Neuronal stem cell (in vitro differentiated cells): ENCODE results near the gene HGFAC.

ENCODE experiments used
- DNase-seq: peaks from one replicate; pipeline ENCODE4 v3.0.0-alpha.2; 2013; ENCODE audit warnings: low spot score
- H2AFZ ChIP-seq: one replicate; pipeline ENCODE4 v1.6.1; 2013; ENCODE audit warnings: mild to moderate bottlenecking, low read length, inconsistent platforms
- H2AK5ac ChIP-seq: 2 replicates; pipeline ENCODE4 v1.6.1; 2013; ENCODE audit warnings: low read depth, mild to moderate bottlenecking, inconsistent platforms, low read length, moderate library complexity, mixed read lengths
- H2BK120ac ChIP-seq: 2 replicates; pipeline ENCODE4 v1.6.1; 2013; ENCODE audit warnings: low read depth, mild to moderate bottlenecking, inconsistent platforms, low read length, moderate library complexity, mixed read lengths
- H2BK12ac ChIP-seq: one replicate; pipeline ENCODE4 v1.6.1; 2013; ENCODE audit warnings: low read length, inconsistent platforms
- H2BK15ac ChIP-seq: 2 replicates; pipeline ENCODE4 v1.6.1; 2013; ENCODE audit warnings: mild to moderate bottlenecking, low read length, inconsistent platforms, mixed read lengths
- H2BK5ac ChIP-seq: one replicate; pipeline ENCODE4 v1.6.1; 2013; ENCODE audit warnings: inconsistent platforms, mild to moderate bottlenecking, low read length, moderate library complexity
- H3K14ac ChIP-seq: one replicate; pipeline ENCODE4 v1.6.1; 2013; ENCODE audit warnings: low read length, inconsistent platforms
- H3K18ac ChIP-seq: 2 replicates; pipeline ENCODE4 v1.6.1; 2013; ENCODE audit warnings: low read length, inconsistent platforms
- H3K23ac ChIP-seq: 2 replicates; pipeline ENCODE4 v1.6.1; 2013; ENCODE audit warnings: low read depth, mild to moderate bottlenecking, mixed read lengths, low read length, inconsistent platforms; ENCODE audit not compliant: poor library complexity
- H3K27ac ChIP-seq: replicated peaks from 3 replicates; pipeline ENCODE4 v1.5.1; 2013; ENCODE audit warnings: low read length, inconsistent platforms
- H3K27me3 ChIP-seq, 3 experiments: 2 replicates each; pipeline ENCODE4 v1.6.1; 2013; ENCODE audit warnings: low read length in 3 of 3, mild to moderate bottlenecking in 2 of 3, inconsistent platforms in 1 of 3, low read depth in 1 of 3, mixed read lengths in 1 of 3, moderate library complexity in 1 of 3; ENCODE audit not compliant: control insufficient read depth in 3 of 3, insufficient read depth in 3 of 3
- H3K36me3 ChIP-seq, 2 donors: replicated peaks in 1 of 2; 2 replicates each; pipeline ENCODE4 v1.6.1; 2013; ENCODE audit warnings: low read length in 2 of 2; ENCODE audit not compliant: control insufficient read depth in 2 of 2, insufficient read depth in 2 of 2
- H3K4ac ChIP-seq: 2 replicates; pipeline ENCODE4 v1.6.1; 2013; ENCODE audit warnings: inconsistent platforms, mild to moderate bottlenecking, low read length, moderate library complexity
- H3K4me1 ChIP-seq, 2 donors: 1 replicate in 1 of 2; 2 replicates in 1 of 2; pipeline ENCODE4 v1.6.1; 2013; ENCODE audit warnings: low read length in 2 of 2, low read depth in 1 of 2; ENCODE audit not compliant: control insufficient read depth in 2 of 2, insufficient read depth in 1 of 2
- H3K4me2 ChIP-seq: one replicate; pipeline ENCODE4 v1.6.1; 2013; ENCODE audit warnings: mild to moderate bottlenecking, low read length, inconsistent platforms; ENCODE audit not compliant: insufficient read depth, poor library complexity, severe bottlenecking
- H3K4me3 ChIP-seq, 2 donors: 2 replicates each; pipeline ENCODE4 v1.5.1; 2013; ENCODE audit warnings: low read length in 2 of 2, mild to moderate bottlenecking in 2 of 2, inconsistent platforms in 1 of 2, moderate library complexity in 1 of 2
- H3K79me1 ChIP-seq: one replicate; pipeline ENCODE4 v1.6.1; 2013; ENCODE audit warnings: low read depth, mild to moderate bottlenecking, inconsistent platforms, low read length, moderate library complexity
- H3K9ac ChIP-seq: one replicate; pipeline ENCODE4 v1.6.1; 2013; ENCODE audit warnings: mild to moderate bottlenecking, low read depth, low read length, inconsistent platforms; ENCODE audit not compliant: poor library complexity
- H3K9me3 ChIP-seq, 2 donors: replicated peaks in 1 of 2; 2 replicates each; pipeline versions ENCODE3 to v1.6.1; 2013; ENCODE audit warnings: low read length in 2 of 2, mild to moderate bottlenecking in 2 of 2, inconsistent platforms in 1 of 2, low read depth in 1 of 2, mixed read lengths in 1 of 2, moderate library complexity in 1 of 2; ENCODE audit not compliant: control insufficient read depth in 2 of 2, insufficient read depth in 1 of 2
- H4K8ac ChIP-seq: one replicate; pipeline ENCODE4 v1.6.1; 2013; ENCODE audit warnings: low read depth, mild to moderate bottlenecking, inconsistent platforms, low read length, moderate library complexity
- H4K91ac ChIP-seq: one replicate; pipeline ENCODE4 v1.6.1; 2013; ENCODE audit warnings: low read length, low read depth, mild to moderate bottlenecking, inconsistent platforms; ENCODE audit not compliant: poor library complexity
- WGBS, 2 donors: extraction: QIAGEN DNeasy Blood & Tissue Kit; methylation state at CpG; one replicate each; pipeline ENCODE4 v1.1.7; 2013; ENCODE audit warnings: missing lambda C conversion rate in 2 of 2, mixed read lengths in 1 of 2; ENCODE audit not compliant: insufficient read length in 2 of 2, insufficient replicate concordance in 1 of 2; ENCODE audit errors: extremely low coverage in 2 of 2; 5-methylcytosine and 5-hydroxymethylcytosine counted together

HGFAC gene

DNA sequence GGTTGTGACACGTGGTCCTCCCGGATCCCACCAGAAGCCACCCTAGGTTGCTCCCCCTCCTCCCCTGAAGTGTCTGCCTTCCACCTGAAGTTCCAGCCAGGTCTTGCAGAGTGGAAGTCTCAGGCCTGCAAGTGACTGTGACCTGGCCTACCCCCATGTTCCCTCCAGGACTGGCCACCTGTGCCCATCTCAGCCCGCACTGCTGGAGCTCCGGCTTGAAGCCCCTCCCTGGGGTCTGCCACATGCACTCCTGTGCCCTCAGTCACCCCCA is 6.1 kb upstream of the HGFAC start:
- H3K36me3 ChIP-seq: peaks cover 6 to 21% of the 10 kb centered on the region in 2 donors
- peak overlapping the region; percentile 5 for H3K23ac ChIP-seq
- H3K4ac ChIP-seq: peak overlapping the region; percentile 89
- H2BK120ac ChIP-seq: no peak overlapping the region
- peak overlapping the region; percentile 20 for H3K18ac ChIP-seq
- no peak overlapping the region for H3K27ac ChIP-seq
- H3K4me1 ChIP-seq: peaks cover 4 to 10% of the 10 kb centered on the region in 2 donors
- H3K27me3 ChIP-seq: no peaks in the 10 kb centered on the region
- no peak overlapping the region for H3K14ac ChIP-seq
- H3K4me2 ChIP-seq: no peak overlapping the region
- peaks cover 8% of the 10 kb centered on the region for H3K79me1 ChIP-seq
- no peak overlapping the region for H2BK12ac ChIP-seq
- no peak for DNase-seq
- peak overlapping the region; percentile 7 for H2BK15ac ChIP-seq
- no peak overlapping the region for H3K4me3 ChIP-seq
- no peak overlapping the region for H4K8ac ChIP-seq
- H4K91ac ChIP-seq: no peak overlapping the region
- H2AK5ac ChIP-seq: no peak overlapping the region
- no peak overlapping the region for H2AFZ ChIP-seq
- no peaks in the 10 kb centered on the region for H3K9me3 ChIP-seq
- peak overlapping the region; percentile 30 for H3K9ac ChIP-seq
- peak overlapping the region; percentile 53 for H2BK5ac ChIP-seq
- WGBS, 2 donors: no CpG with 5 or more reads among the region's 4 CpGs

GRCh38 chr4:3436048-3436797 is 5.5 kb upstream of the HGFAC start:
- Histone ChIP-seq H2BK15ac (peak overlapping the region; percentile 7), H2BK12ac (no peak overlapping the region), H3K27ac (no peak overlapping the region), H3K27me3 (no peaks in the 10 kb centered on the region), H4K91ac (no peak overlapping the region), H3K36me3 (peaks cover 4 to 16% of the 10 kb centered on the region in 2 donors), H3K9ac (peak overlapping the region; percentile 50), H4K8ac (no peak overlapping the region), H2AK5ac (peak overlapping the region; percentile 74), H2AFZ (no peak overlapping the region), H3K4ac (peak overlapping the region; percentile 37), H3K9me3 (peaks cover 0 to 2% of the 10 kb centered on the region in 2 donors), H3K4me2 (peak overlapping the region; percentile 11), H2BK5ac (peak overlapping the region; percentile 53), H3K4me1 (peaks cover 4 to 10% of the 10 kb centered on the region in 2 donors), H3K4me3 (no peak overlapping the region), H2BK120ac (no peak overlapping the region), H3K79me1 (peaks cover 4% of the 10 kb centered on the region), H3K18ac (peak overlapping the region; percentile 89), H3K14ac (peak overlapping the region; percentile 97), H3K23ac (peak overlapping the region; percentile 5)
- WGBS, 2 donors: no CpG with 5 or more reads among the region's 22 CpGs
- DNase-seq: no peak

DNA sequence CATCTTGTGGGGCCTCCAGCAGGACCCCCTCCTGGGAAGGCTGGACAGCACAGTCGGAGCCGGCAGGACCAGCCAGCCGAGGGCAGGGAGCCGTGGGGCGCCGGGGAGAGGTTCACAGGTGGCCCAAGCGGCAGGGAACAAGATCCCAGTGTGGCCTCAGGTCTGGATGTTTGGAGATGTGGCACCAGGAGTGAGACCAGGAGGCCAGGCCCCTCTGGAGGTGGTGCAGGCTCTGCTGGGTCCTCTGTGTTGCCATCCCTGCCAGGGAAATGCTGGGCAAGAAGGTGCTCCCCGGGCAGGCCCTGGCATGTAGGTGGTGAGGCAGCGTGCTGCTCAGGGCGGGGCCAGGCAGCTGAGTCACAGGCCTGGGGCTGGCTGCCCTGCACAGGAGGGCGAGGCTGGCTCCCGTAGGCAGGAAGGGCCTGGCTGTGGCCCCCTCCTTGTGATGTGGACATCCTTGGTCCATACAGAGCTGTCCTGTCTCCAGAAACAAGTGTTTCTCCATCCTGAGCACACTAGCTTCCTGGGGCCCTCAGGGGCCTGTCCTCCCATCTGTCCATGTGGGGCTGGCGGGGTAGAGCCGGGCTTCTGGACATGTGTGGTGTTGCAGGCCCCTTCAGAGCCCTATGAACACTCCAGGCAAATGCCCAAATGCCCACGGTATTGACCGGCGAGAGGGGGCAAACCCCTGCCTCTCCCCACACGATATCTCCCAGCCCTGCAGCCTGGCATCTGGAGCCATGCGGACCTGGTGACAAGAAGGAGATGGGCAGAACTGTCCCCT is 4.8 kb upstream of the HGFAC start:
- H3K9me3 ChIP-seq: peaks cover 0 to 2% of the 10 kb centered on the region in 2 donors
- H2BK120ac ChIP-seq: no peak overlapping the region
- H2BK5ac ChIP-seq: peak overlapping the region; percentile 48
- H4K91ac ChIP-seq: no peak overlapping the region
- H3K4me1 ChIP-seq: peaks cover 4 to 10% of the 10 kb centered on the region in 2 donors
- H3K79me1 ChIP-seq: peaks cover 4% of the 10 kb centered on the region
- peak overlapping the region; percentile 5 for H3K23ac ChIP-seq
- H2AFZ ChIP-seq: no peak overlapping the region
- no peaks in the 10 kb centered on the region for H3K27me3 ChIP-seq
- peak overlapping the region; percentile 92 for H4K8ac ChIP-seq
- H3K4me2 ChIP-seq: no peak overlapping the region
- peaks cover 0 to 8% of the 10 kb centered on the region in 2 donors for H3K36me3 ChIP-seq
- peak overlapping the region; percentile 74 for H2AK5ac ChIP-seq
- no peak for DNase-seq
- H3K4me3 ChIP-seq: no peak overlapping the region
- no peak overlapping the region for H2BK12ac ChIP-seq
- H3K4ac ChIP-seq: no peak overlapping the region
- no CpG with 5 or more reads among the region's 19 CpGs for WGBS, 2 donors
- H2BK15ac ChIP-seq: no peak overlapping the region
- H3K18ac ChIP-seq: peak overlapping the region; percentile 89
- peak overlapping the region; percentile 97 for H3K14ac ChIP-seq
- H3K9ac ChIP-seq: peak overlapping the region; percentile 44
- H3K27ac ChIP-seq: no peak overlapping the region

- Histone ChIP-seq H3K27me3 (no peaks in the 10 kb centered on the region), H3K4me3 (no peak overlapping the region), H2BK12ac (no peak overlapping the region), H3K36me3 (peaks cover 0 to 3% of the 10 kb centered on the region in 2 donors), H4K91ac (no peak overlapping the region), H3K9ac (no peak overlapping the region), H3K23ac (peak overlapping the region; percentile 55), H3K4me2 (no peak overlapping the region), H3K9me3 (peaks cover 0 to 2% of the 10 kb centered on the region in 2 donors), H2BK120ac (peak overlapping the region; percentile 31), H2AFZ (no peak overlapping the region), H3K4me1 (peaks cover 4 to 10% of the 10 kb centered on the region in 2 donors), H3K27ac (no peak overlapping the region), H2AK5ac (peak overlapping the region; percentile 5), H3K18ac (no peak overlapping the region), H3K14ac (peak overlapping the region; percentile 38), H2BK15ac (no peak overlapping the region), H4K8ac (no peak overlapping the region), H3K79me1 (peaks cover 3% of the 10 kb centered on the region), H2BK5ac (peak overlapping the region; percentile 48), H3K4ac (no peak overlapping the region)
- WGBS, 2 donors: no CpG with 5 or more reads among the region's 9 CpGs
- DNase-seq: no peak
Observed at GRCh38 chr4:3437582-3437936, 4.2 kb upstream of the HGFAC start.
